HL-60 (cell line): ENCODE results near the gene IL4R.

ENCODE experiments used
- TF ChIP-seq, protein P1 (sequence below): IDR thresholded peaks from one replicate; pipeline ENCODE4 v1.5.1; 2011; ENCODE audit warnings: low read length, control low read depth, inconsistent platforms; ENCODE audit not compliant: insufficient read depth
- TF ChIP-seq, protein P2 (sequence below): IDR thresholded peaks from 2 replicates; pipeline ENCODE4 v1.6.1; 2012; ENCODE audit warnings: low read depth; ENCODE audit not compliant: insufficient replicate concordance

DNA sequence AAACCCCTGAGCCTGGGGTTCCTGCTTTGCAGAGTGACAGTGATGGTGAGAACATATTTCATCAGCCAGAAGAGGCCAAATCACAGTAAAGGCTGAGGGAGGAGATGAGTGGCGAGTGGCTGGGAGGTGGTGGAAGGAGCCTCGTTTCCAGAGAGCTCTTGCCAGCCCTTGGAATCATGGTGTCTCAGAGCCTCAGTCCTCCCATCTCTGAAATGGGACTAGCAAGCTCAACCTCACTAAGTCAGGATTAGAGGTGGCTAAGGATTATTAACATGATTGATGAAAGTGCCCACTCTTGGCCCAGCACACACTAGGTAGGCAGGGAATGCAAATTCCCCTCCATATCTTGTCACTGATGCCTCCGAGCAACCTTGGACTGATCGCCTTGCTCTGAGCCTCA lies 43.0 kb downstream of the IL4R start:
- TF ChIP-seq, protein P1, sequence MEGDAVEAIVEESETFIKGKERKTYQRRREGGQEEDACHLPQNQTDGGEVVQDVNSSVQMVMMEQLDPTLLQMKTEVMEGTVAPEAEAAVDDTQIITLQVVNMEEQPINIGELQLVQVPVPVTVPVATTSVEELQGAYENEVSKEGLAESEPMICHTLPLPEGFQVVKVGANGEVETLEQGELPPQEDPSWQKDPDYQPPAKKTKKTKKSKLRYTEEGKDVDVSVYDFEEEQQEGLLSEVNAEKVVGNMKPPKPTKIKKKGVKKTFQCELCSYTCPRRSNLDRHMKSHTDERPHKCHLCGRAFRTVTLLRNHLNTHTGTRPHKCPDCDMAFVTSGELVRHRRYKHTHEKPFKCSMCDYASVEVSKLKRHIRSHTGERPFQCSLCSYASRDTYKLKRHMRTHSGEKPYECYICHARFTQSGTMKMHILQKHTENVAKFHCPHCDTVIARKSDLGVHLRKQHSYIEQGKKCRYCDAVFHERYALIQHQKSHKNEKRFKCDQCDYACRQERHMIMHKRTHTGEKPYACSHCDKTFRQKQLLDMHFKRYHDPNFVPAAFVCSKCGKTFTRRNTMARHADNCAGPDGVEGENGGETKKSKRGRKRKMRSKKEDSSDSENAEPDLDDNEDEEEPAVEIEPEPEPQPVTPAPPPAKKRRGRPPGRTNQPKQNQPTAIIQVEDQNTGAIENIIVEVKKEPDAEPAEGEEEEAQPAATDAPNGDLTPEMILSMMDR: no peak
- TF ChIP-seq, protein P2, sequence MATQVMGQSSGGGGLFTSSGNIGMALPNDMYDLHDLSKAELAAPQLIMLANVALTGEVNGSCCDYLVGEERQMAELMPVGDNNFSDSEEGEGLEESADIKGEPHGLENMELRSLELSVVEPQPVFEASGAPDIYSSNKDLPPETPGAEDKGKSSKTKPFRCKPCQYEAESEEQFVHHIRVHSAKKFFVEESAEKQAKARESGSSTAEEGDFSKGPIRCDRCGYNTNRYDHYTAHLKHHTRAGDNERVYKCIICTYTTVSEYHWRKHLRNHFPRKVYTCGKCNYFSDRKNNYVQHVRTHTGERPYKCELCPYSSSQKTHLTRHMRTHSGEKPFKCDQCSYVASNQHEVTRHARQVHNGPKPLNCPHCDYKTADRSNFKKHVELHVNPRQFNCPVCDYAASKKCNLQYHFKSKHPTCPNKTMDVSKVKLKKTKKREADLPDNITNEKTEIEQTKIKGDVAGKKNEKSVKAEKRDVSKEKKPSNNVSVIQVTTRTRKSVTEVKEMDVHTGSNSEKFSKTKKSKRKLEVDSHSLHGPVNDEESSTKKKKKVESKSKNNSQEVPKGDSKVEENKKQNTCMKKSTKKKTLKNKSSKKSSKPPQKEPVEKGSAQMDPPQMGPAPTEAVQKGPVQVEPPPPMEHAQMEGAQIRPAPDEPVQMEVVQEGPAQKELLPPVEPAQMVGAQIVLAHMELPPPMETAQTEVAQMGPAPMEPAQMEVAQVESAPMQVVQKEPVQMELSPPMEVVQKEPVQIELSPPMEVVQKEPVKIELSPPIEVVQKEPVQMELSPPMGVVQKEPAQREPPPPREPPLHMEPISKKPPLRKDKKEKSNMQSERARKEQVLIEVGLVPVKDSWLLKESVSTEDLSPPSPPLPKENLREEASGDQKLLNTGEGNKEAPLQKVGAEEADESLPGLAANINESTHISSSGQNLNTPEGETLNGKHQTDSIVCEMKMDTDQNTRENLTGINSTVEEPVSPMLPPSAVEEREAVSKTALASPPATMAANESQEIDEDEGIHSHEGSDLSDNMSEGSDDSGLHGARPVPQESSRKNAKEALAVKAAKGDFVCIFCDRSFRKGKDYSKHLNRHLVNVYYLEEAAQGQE: no peak
